ENCODE results near the gene ARHGEF38.
"Not testable (repeated sequence)": the region's sequence is repeated elsewhere in the genome, so short reads cannot be mapped to it uniquely, and the experiment has no call there.

The ARHGEF38 gene

GRCh38 chr4:105609819-105610218, 57.4 kb downstream of the ARHGEF38 start:
- DNase-seq (ENCODE audit: low read depth): not testable (repeated sequence)

- no peak for DNase-seq (ENCODE audit: low read depth)
Observed at GRCh38 chr4:105613306-105613705, 60.9 kb downstream of the ARHGEF38 start.

- DNase-seq (ENCODE audit: low read depth): no peak
Observed at GRCh38 chr4:105619188-105619931, 66.9 kb downstream of the ARHGEF38 start.

- peak; percentile 90 for DNase-seq (ENCODE audit: low read depth)
Observed at GRCh38 chr4:105620640-105621323, 68.4 kb downstream of the ARHGEF38 start.

GRCh38 chr4:105622269-105622668, 69.8 kb downstream of the ARHGEF38 start:
- peak; percentile 93 for DNase-seq (ENCODE audit: low read depth)

GRCh38 chr4:105623099-105623498, 70.7 kb downstream of the ARHGEF38 start:
- no peak for DNase-seq (ENCODE audit: low read depth)

GRCh38 chr4:105624530-105624929, 72.1 kb downstream of the ARHGEF38 start:
- DNase-seq (ENCODE audit: low read depth): peak; percentile 78

- no peak for DNase-seq (ENCODE audit: low read depth)
Observed at GRCh38 chr4:105625214-105625613, 72.8 kb downstream of the ARHGEF38 start.

- no peak for DNase-seq (ENCODE audit: low read depth)
Observed at GRCh38 chr4:105626846-105627245, 74.4 kb downstream of the ARHGEF38 start.

GRCh38 chr4:105627620-105628019, 75.2 kb downstream of the ARHGEF38 start:
- DNase-seq (ENCODE audit: low read depth): peak; percentile 21

GRCh38 chr4:105630670-105631655, 78.5 kb downstream of the ARHGEF38 start:
- DNase-seq (ENCODE audit: low read depth): no peak

GRCh38 chr4:105631818-105632400, 79.5 kb downstream of the ARHGEF38 start:
- DNase-seq (ENCODE audit: low read depth): no peak

- DNase-seq (ENCODE audit: low read depth): no peak
Observed at GRCh38 chr4:105632599-105632998, 80.2 kb downstream of the ARHGEF38 start.

GRCh38 chr4:105633241-105633640, 80.8 kb downstream of the ARHGEF38 start:
- no peak for DNase-seq (ENCODE audit: low read depth)

- DNase-seq (ENCODE audit: low read depth): no peak
Observed at GRCh38 chr4:105634402-105635080, 82.1 kb downstream of the ARHGEF38 start.

- DNase-seq (ENCODE audit: low read depth): peak; percentile 47
Observed at GRCh38 chr4:105637408-105638176, 85.2 kb downstream of the ARHGEF38 start.

GRCh38 chr4:105641845-105642244, 89.4 kb downstream of the ARHGEF38 start:
- DNase-seq (ENCODE audit: low read depth): no peak

GRCh38 chr4:105644257-105644656, 91.8 kb downstream of the ARHGEF38 start:
- no peak for DNase-seq (ENCODE audit: low read depth)

- no peak for DNase-seq (ENCODE audit: low read depth)
Observed at GRCh38 chr4:105645440-105645839, 93.0 kb downstream of the ARHGEF38 start.

GRCh38 chr4:105650190-105650589, 97.8 kb downstream of the ARHGEF38 start:
- no peak for DNase-seq (ENCODE audit: low read depth)

- no peak for DNase-seq (ENCODE audit: low read depth)
Observed at GRCh38 chr4:105651884-105652283, 99.5 kb downstream of the ARHGEF38 start.

All from amniotic epithelial cell (primary cell).